ENCODE data around the gene GNG12. TPM values are rescaled to one million over a fixed set of nuclear protein-coding genes. Genes with fewer than 3 reads are reported as not detected.

Gene GNG12
- total and polyA plus RNA-seq, 2 donors (not counting 3 experiments of a cell fraction or from before 2014, with no cell fraction given) = 107 to 152 TPM

GRCh38 chr1:67683316-67683715 is 150.0 kb downstream of the GNG12 start:
- Histone ChIP-seq H4K20me1 (replicated peaks; ENCODE audit: control insufficient read depth, extremely low read depth, insufficient read depth, low read length) (no peaks in the 10 kb centered on the region), H3K4me2 (ENCODE audit: insufficient read depth, low read length) (peak overlapping the region; percentile 80), H3K27ac (ENCODE audit: insufficient read depth, low read depth, low read length) (peak overlapping the region; percentile 70), H3K4me1 (ENCODE audit: control insufficient read depth, extremely low read depth, insufficient read depth, low read length) (peaks cover 35% of the 10 kb centered on the region), H2AFZ (ENCODE audit: low read depth, low read length) (no peak overlapping the region), H3K36me3 (ENCODE audit: control insufficient read depth in 2 of 2, extremely low read depth in 1 of 2, insufficient read depth in 2 of 2, low read length in 2 of 2) (peaks cover 0 to 2% of the 10 kb centered on the region in 2 experiments), H3K9me1 (replicated peaks; ENCODE audit: control insufficient read depth, extremely low read depth, insufficient read depth, low read length) (no peaks in the 10 kb centered on the region), H3K27me3 (ENCODE audit: control insufficient read depth in 2 of 2, insufficient read depth in 2 of 2, low read length in 2 of 2) (no peaks in the 10 kb centered on the region), H3K79me2 (ENCODE audit: control insufficient read depth, insufficient read depth, low read length) (peaks cover 18% of the 10 kb centered on the region), H3K4me3 (replicated peaks in 1 of 3; ENCODE audit: insufficient read depth in 1 of 3, low read depth in 1 of 3, low read length in 3 of 3) (no peak overlapping the region), H3K9ac (replicated peaks; ENCODE audit: extremely low read depth, insufficient read depth, low read length) (peak overlapping the region; percentile 11), H3K9me3 (replicated peaks; ENCODE audit: control insufficient read depth, insufficient read depth, low read length) (no peaks in the 10 kb centered on the region)
- no peak for TF ChIP-seq CTCF (IDR thresholded peaks at IDR 0.05; ENCODE audit: extremely low read depth in 1 of 2, insufficient read depth in 1 of 2, low read depth in 1 of 2, low read length in 2 of 2)
- peak; percentile 16 for TF ChIP-seq JUN (IDR thresholded peaks at IDR 0.05; ENCODE audit: borderline replicate concordance, insufficient read depth, insufficient read length, low read depth)
- peak; percentile 19 for TF ChIP-seq FOS (IDR thresholded peaks at IDR 0.05; ENCODE audit: borderline replicate concordance, insufficient read depth, low read length)
- no peak for TF ChIP-seq MYC (IDR thresholded peaks at IDR 0.05; ENCODE audit: low read depth, low read length)
- BruUV-seq (replicated peaks) = no TSS peak
- CTCF ChIA-PET = interaction anchor here (1.0 to 7.7 kb wide), 11 partner anchors 9 to 149 kb away, joined by 3 to 87 read pairs (median 5); no protein-coding TSS in a partner anchor
- FAIRE-seq = peak; percentile 18
- dilution Hi-C loops (cut with MboI; ENCODE audit: extremely low pct_ligation_motif_present, low sequenced_read_pairs) (no loop called here), intact Hi-C loops (cut with micrococcal nuclease) (no loop called here)
- DNase-seq (ENCODE audit: low read depth, low spot score) = peak; percentile 56
- POLR2A ChIA-PET = interaction anchor here (2.6 to 2.9 kb wide), 2 partner anchors 8 to 113 kb away, joined by 10 to 22 read pairs; no protein-coding TSS in a partner anchor

GRCh38 chr1:67682659-67683197 is 150.5 kb downstream of the GNG12 start:
- no TSS peak for BruUV-seq (replicated peaks)
- Histone ChIP-seq H3K4me3 (replicated peaks in 1 of 3; ENCODE audit: insufficient read depth in 1 of 3, low read depth in 1 of 3, low read length in 3 of 3) (no peak overlapping the region), H3K4me1 (ENCODE audit: control insufficient read depth, extremely low read depth, insufficient read depth, low read length) (peaks cover 29% of the 10 kb centered on the region), H3K9me3 (replicated peaks; ENCODE audit: control insufficient read depth, insufficient read depth, low read length) (no peaks in the 10 kb centered on the region), H4K20me1 (replicated peaks; ENCODE audit: control insufficient read depth, extremely low read depth, insufficient read depth, low read length) (no peaks in the 10 kb centered on the region), H3K9me1 (replicated peaks; ENCODE audit: control insufficient read depth, extremely low read depth, insufficient read depth, low read length) (no peaks in the 10 kb centered on the region), H3K79me2 (ENCODE audit: control insufficient read depth, insufficient read depth, low read length) (peaks cover 18% of the 10 kb centered on the region), H3K36me3 (ENCODE audit: control insufficient read depth in 2 of 2, extremely low read depth in 1 of 2, insufficient read depth in 2 of 2, low read length in 2 of 2) (peaks cover 0 to 2% of the 10 kb centered on the region in 2 experiments), H3K27ac (ENCODE audit: insufficient read depth, low read depth, low read length) (peak overlapping the region; percentile 70), H3K9ac (replicated peaks; ENCODE audit: extremely low read depth, insufficient read depth, low read length) (no peak overlapping the region), H3K4me2 (ENCODE audit: insufficient read depth, low read length) (peak overlapping the region; percentile 80), H3K27me3 (ENCODE audit: control insufficient read depth in 2 of 2, insufficient read depth in 2 of 2, low read length in 2 of 2) (no peaks in the 10 kb centered on the region), H2AFZ (ENCODE audit: low read depth, low read length) (no peak overlapping the region)
- ChIA-PET CTCF (interaction anchor here (0.6 to 7.7 kb wide), 13 partner anchors 9 to 660 kb away, joined by 3 to 87 read pairs (median 3); no protein-coding TSS in a partner anchor), POLR2A (no interaction called here)
- FAIRE-seq = peak; percentile 64
- TF ChIP-seq FOS (IDR thresholded peaks at IDR 0.05; ENCODE audit: borderline replicate concordance, insufficient read depth, low read length) (peak; percentile 41), GATA2 (IDR thresholded peaks at IDR 0.05; ENCODE audit: insufficient read depth, insufficient read length, low read depth, low read length) (peak; percentile 24), MAX (IDR thresholded peaks at IDR 0.05; ENCODE audit: insufficient read depth, insufficient read length) (no peak), JUN (IDR thresholded peaks at IDR 0.05; ENCODE audit: borderline replicate concordance, insufficient read depth, insufficient read length, low read depth) (peak; percentile 51), POLR2AphosphoS5 (IDR thresholded peaks at IDR 0.05; ENCODE audit: insufficient read depth, low read depth, low read length) (peak; percentile 16)
- dilution Hi-C loops (cut with MboI; ENCODE audit: extremely low pct_ligation_motif_present, low sequenced_read_pairs) (no loop called here), intact Hi-C loops (cut with micrococcal nuclease) (no loop called here)
- peak; percentile 59 for DNase-seq (ENCODE audit: low read depth, low spot score)
